A549 (cell line): Measurements from ENCODE around the gene ZNF660.
"Not testable (repeated sequence)": the region's sequence is repeated elsewhere in the genome, so short reads cannot be mapped to it uniquely, and the experiment has no call there.

Experiments
- EP300 ChIP-seq, 2 experiments: fragments of >200 bp; sonication (Bioruptor Twin); formaldehyde crosslinking; IDR thresholded peaks; 2 replicates in 1 of 2; 3 replicates in 1 of 2; pipeline ENCODE4 v1.6.1; 2016 to 2017
- RAD21 ChIP-seq, 2 experiments: fragments of >200 bp in 1 of 2; sonication (Bioruptor Twin) in 1 of 2; formaldehyde crosslinking in 1 of 2; IDR thresholded peaks in 1 of 2; conservative IDR thresholded peaks in 1 of 2; 2 replicates in 1 of 2; 3 replicates in 1 of 2; pipeline ENCODE4 v1.6.1; 2012 to 2018; ENCODE audit warnings: inconsistent platforms in 1 of 2
- TF ChIP-seq, protein P1 (sequence below): fragments of >200 bp; sonication (Bioruptor Twin); formaldehyde crosslinking; IDR thresholded peaks from 3 replicates; pipeline ENCODE4 v1.5.1; 2016
- TF ChIP-seq, protein P2 (sequence below): fragments of 450-650 bp; IDR thresholded peaks from 2 replicates; pipeline ENCODE4 v1.6.1; 2014; ENCODE audit warnings: antibody characterized with exemption
- TF ChIP-seq, protein P3 (sequence below): fragments of 250-450 bp; sonication (Bioruptor Pico); IDR thresholded peaks from 2 replicates; pipeline ENCODE4 v1.5.0; 2021; ENCODE audit warnings: mild to moderate bottlenecking, moderate library complexity, borderline replicate concordance

DNA sequence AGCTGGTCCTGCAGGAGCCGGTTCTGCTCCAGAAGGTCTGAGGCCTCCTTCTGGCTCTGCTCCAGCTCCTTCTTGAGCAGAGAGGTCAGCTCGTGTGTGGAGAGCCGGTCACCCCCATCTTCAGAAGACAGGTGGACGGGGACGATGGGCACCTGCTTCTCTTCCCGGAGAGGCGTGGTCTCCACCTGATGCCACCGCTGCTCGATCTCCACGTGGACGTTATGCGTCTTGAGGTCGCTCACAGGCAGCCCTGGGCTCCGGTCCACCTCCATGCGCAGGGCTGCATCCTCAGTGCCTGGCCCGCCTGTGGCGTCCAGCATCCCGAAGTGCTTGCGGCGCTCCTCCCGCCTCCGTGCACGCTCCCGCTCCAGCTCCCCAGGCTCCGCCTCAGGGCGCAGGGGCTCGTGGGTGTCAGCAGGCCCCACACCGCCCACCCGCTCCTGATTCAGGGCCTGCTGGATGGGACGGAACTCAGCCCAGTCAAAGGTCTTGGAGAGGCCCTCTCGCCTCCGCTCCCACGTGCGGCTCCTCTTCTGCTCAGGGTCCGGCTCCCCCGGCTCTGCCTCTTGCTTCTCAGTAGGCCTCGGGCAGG lies 5.7 kb upstream of the ZNF660 start:
- TF ChIP-seq, protein P1, sequence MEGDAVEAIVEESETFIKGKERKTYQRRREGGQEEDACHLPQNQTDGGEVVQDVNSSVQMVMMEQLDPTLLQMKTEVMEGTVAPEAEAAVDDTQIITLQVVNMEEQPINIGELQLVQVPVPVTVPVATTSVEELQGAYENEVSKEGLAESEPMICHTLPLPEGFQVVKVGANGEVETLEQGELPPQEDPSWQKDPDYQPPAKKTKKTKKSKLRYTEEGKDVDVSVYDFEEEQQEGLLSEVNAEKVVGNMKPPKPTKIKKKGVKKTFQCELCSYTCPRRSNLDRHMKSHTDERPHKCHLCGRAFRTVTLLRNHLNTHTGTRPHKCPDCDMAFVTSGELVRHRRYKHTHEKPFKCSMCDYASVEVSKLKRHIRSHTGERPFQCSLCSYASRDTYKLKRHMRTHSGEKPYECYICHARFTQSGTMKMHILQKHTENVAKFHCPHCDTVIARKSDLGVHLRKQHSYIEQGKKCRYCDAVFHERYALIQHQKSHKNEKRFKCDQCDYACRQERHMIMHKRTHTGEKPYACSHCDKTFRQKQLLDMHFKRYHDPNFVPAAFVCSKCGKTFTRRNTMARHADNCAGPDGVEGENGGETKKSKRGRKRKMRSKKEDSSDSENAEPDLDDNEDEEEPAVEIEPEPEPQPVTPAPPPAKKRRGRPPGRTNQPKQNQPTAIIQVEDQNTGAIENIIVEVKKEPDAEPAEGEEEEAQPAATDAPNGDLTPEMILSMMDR: not testable (repeated sequence)
- TF ChIP-seq RAD21 (conservative IDR thresholded peaks at IDR 0.05 in 1 of 2, IDR thresholded peaks at IDR 0.05 in 1 of 2); EP300 (IDR thresholded peaks at IDR 0.05): not testable (repeated sequence)
- TF ChIP-seq, protein P2, sequence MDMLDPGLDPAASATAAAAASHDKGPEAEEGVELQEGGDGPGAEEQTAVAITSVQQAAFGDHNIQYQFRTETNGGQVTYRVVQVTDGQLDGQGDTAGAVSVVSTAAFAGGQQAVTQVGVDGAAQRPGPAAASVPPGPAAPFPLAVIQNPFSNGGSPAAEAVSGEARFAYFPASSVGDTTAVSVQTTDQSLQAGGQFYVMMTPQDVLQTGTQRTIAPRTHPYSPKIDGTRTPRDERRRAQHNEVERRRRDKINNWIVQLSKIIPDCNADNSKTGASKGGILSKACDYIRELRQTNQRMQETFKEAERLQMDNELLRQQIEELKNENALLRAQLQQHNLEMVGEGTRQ: not testable (repeated sequence)
- TF ChIP-seq, protein P3, sequence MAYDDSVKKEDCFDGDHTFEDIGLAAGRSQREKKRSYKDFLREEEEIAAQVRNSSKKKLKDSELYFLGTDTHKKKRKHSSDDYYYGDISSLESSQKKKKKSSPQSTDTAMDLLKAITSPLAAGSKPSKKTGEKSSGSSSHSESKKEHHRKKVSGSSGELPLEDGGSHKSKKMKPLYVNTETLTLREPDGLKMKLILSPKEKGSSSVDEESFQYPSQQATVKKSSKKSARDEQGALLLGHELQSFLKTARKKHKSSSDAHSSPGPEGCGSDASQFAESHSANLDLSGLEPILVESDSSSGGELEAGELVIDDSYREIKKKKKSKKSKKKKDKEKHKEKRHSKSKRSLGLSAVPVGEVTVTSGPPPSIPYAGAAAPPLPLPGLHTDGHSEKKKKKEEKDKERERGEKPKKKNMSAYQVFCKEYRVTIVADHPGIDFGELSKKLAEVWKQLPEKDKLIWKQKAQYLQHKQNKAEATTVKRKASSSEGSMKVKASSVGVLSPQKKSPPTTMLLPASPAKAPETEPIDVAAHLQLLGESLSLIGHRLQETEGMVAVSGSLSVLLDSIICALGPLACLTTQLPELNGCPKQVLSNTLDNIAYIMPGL (CRISPR knock-in tag): not testable (repeated sequence)
